Activated effector memory CD4-positive, alpha-beta T cell treated with anti-CD3 and anti-CD28 coated beads, Interleukin-2, amount 50 U/mL, for 16 hours (primary cell): Measurements from ENCODE around the gene MCOLN1.
"Not testable (repeated sequence)": the region's sequence is repeated elsewhere in the genome, so short reads cannot be mapped to it uniquely, and the experiment has no call there.

Experiments used
- DNase-seq: peaks from one replicate; pipeline ENCODE4 v3.0.0-alpha.2; 2020

Gene MCOLN1

DNA sequence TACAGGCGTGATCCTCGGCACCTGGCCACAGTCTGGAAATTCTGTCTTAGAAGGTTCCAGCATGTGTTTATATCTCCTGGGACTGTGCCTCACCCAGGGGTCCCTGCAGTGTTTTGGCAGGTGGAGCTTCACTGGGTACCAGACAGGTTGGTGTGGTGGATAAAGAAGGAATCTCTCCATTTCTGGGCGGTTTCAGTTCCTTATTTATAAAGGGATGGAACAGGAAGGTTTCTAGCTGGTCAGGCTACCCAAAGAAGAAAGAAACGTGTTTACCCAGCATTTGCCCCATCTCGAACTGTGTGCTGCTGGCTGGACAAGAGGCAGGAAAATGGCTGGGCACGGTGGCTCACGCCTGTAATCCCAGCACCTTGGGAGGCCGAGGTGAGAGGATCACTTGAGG lies 22.9 kb downstream of the MCOLN1 start:
- DNase-seq = no peak

- DNase-seq = no peak
These were observed 23.5 kb downstream of the MCOLN1 start for GRCh38 chr19:7545904-7546303.

GRCh38 chr19:7547159-7547558 lies 24.7 kb downstream of the MCOLN1 start:
- DNase-seq = no peak

GRCh38 chr19:7549429-7550148 lies 27.2 kb downstream of the MCOLN1 start:
- DNase-seq = no peak

- no peak for DNase-seq
These were observed 27.8 kb downstream of the MCOLN1 start for GRCh38 chr19:7550169-7550770.

GRCh38 chr19:7550987-7551761 lies 28.8 kb downstream of the MCOLN1 start:
- peak; percentile 69 for DNase-seq

- no peak for DNase-seq
These were observed 30.4 kb downstream of the MCOLN1 start for GRCh38 chr19:7552781-7553180.

GRCh38 chr19:7554565-7554964 lies 32.1 kb downstream of the MCOLN1 start:
- no peak for DNase-seq

GRCh38 chr19:7554990-7555864 lies 32.8 kb downstream of the MCOLN1 start:
- peak; percentile 72 for DNase-seq

DNA sequence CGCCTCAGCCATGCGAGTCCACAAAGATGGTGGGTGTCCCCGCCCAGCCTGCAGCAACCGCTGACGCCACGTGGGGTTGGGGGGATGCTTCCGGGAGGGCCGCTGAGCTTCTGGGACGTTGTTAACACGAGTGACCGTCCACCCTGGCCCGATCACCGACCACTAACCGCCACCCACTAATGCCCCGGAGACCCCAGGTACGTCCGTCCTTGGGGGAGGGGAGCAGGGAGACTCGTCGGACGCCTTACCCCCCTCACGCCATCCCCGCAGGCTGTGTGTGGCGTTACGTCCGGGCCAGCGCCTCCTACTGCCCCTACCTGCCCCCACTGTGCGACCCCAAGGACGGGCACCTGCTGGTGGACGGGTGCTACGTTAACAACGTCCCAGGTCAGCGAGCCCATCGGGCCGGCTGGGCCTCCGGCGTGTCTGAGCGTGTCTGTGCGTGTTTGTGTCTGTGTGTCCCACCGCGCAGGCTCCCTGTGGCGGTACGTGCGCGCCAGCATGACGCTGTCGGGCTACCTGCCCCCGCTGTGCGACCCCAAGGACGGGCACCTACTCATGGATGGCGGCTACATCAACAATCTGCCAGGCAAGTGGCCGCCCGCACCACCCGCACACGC lies 34.4 kb downstream of the MCOLN1 start:
- no peak for DNase-seq

- DNase-seq = no peak
These were observed 36.2 kb downstream of the MCOLN1 start for GRCh38 chr19:7558667-7559066.

GRCh38 chr19:7559102-7559501 lies 36.7 kb downstream of the MCOLN1 start:
- DNase-seq = no peak

GRCh38 chr19:7560255-7560654 lies 37.8 kb downstream of the MCOLN1 start:
- no peak for DNase-seq

- DNase-seq = no peak
These were observed 38.9 kb downstream of the MCOLN1 start for GRCh38 chr19:7561325-7561724.

DNA sequence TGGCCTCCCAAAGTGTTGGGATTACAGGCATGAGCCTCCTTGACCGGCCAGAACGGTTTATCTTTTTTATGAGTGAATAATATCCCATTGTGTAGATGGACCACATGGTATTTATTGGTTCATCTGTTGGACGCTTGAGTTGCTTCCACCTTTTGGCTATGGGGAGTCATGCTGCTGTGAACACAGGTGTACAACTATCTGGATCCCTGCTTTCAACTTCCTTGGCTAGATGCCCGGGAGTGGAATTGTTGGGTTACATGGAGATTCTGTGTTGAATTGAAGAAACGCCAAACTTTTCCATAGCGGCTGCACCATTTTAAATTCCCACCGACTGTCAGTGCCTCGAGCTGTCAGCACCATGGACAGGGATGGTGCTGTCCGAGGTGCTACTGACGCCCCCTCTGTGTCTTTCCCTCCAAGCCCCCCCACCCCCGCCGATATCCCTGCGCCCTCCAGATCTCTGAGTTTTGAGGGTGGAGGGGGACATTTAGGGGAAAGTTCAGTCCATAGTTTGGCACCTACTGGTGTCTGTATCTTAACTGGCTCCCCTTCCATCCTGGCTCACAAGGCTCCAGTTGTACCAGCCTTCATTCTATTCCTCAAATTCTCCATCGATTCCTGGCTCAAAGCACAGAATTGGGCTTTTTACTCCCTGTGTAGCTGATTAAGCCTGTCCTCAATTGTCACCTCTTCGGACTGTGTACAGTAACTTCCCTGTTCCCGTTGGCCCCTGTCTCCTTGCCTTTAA lies 40.4 kb downstream of the MCOLN1 start:
- no peak for DNase-seq

DNA sequence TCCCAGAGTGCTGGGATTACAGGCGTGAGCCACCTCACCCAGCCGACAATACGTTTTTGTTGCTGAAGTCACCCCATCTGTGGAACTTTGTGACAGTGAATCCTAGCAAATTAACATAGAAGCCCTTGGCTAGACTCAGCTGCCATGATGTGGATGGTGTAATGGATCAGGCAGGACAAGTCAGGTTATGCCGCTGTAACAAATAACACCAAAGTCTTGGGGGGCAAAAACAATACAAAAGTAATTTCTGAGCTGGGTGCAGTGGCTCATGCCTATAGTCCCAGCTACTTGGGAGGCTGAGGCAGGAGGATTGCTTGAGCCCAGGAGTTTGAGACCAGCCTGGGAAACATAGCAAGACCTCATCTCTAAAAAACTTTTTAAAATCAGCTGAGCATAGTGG lies 42.4 kb downstream of the MCOLN1 start:
- DNase-seq = no peak

- DNase-seq = no peak
These were observed 42.9 kb downstream of the MCOLN1 start for GRCh38 chr19:7565332-7565731.

DNA sequence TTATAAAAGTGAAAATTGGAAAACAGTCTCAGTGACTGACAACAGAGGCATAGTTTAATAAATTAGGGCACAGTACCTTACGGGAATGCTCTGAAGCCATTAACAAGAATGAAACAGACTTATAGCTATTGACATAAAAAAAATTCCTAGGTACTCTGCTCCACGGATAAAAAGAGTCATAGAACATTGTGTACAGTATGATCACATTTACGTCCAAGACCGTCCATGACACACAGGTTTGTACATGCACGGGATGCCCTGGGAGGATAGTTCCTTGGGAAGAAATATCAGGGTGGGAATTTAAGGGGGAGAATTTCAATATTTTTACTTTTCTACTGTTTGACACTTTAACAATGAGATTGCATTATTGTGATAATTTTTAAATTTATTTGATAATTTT lies 48.3 kb downstream of the MCOLN1 start:
- DNase-seq = no peak

DNA sequence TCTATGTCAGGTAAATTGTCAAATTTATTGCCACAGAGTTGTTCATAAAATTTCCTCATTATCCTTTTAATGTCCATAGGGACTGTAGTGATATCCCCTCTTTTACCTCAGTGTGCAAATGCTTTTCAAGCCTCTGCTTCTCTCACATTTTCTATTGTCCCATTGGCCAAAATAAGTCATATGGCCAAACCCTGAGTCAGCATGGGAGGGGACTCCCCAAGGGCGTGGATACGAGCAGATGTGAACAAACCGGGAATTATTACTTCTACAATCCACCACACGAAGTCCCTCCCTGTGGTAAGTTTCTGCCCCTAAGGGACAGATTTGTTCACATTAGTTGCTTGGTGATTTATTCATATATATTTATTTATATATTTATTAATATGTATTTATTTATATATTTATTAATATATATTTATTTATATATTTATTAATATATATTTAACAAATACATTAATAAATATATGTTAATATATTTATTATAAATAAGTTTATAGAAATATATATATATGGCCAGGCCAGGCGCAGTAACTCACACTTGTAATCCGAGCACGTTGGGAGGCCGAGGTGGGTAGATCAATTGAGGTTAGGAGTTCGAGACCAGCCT lies 53.1 kb downstream of the MCOLN1 start:
- no peak for DNase-seq

GRCh38 chr19:7577422-7577821 lies 55.0 kb downstream of the MCOLN1 start:
- DNase-seq = not testable (repeated sequence)

- DNase-seq = no peak
These were observed 55.7 kb downstream of the MCOLN1 start for GRCh38 chr19:7578127-7578526.
